AG09319 (cell line): ENCODE results near the gene STAT5A.
"Not testable (repeated sequence)": the region's sequence is repeated elsewhere in the genome, so short reads cannot be mapped to it uniquely, and the experiment has no call there.

Experiments
- DNase-seq: peaks from one replicate; pipeline ENCODE4 v3.0.0-alpha.2; 2010; ENCODE audit warnings: low read depth; ENCODE audit errors: extremely low read depth
- CTCF ChIP-seq: IDR thresholded peaks from 2 replicates; pipeline ENCODE4 v1.5.1; 2011; ENCODE audit warnings: low read depth, mild to moderate bottlenecking, inconsistent platforms, low read length, moderate library complexity

Gene STAT5A

GRCh38 chr17:42359133-42359532 lies 70.8 kb downstream of the STAT5A start:
- no peak for TF ChIP-seq CTCF
- no peak for DNase-seq

GRCh38 chr17:42360388-42360787 lies 72.1 kb downstream of the STAT5A start:
- not testable (repeated sequence) for DNase-seq
